H9 (cell line): ENCODE results near the gene NFKB1. TPM values are rescaled to one million over a fixed set of nuclear protein-coding genes. Genes with fewer than 3 reads are reported as not detected.

Source experiments
- DNase-seq: peaks from one replicate; pipeline ENCODE4 v3.0.0-alpha.2; 2017
- H2AFZ ChIP-seq: one replicate; pipeline ENCODE4 v1.6.1; 2013; ENCODE audit warnings: mild to moderate bottlenecking, low read length, control low read depth, moderate library complexity
- H2AK5ac ChIP-seq: 2 replicates; pipeline ENCODE4 v1.6.1; 2013; ENCODE audit warnings: low read length, control low read depth, mixed read lengths; ENCODE audit not compliant: insufficient read length
- H2BK120ac ChIP-seq: one replicate; pipeline ENCODE4 v1.6.1; 2013; ENCODE audit warnings: low read depth, mild to moderate bottlenecking, low read length, control low read depth, inconsistent platforms; ENCODE audit not compliant: poor library complexity, severe bottlenecking
- H2BK12ac ChIP-seq: 2 replicates; pipeline ENCODE4 v1.6.1; 2013; ENCODE audit warnings: low read length, control low read depth, mixed read lengths, low read depth; ENCODE audit not compliant: insufficient read length
- H2BK15ac ChIP-seq: 2 replicates; pipeline ENCODE4 v1.6.1; 2013; ENCODE audit warnings: low read depth, low read length, control low read depth
- H2BK20ac ChIP-seq: one replicate; pipeline ENCODE4 v1.6.1; 2013; ENCODE audit warnings: low read depth, mild to moderate bottlenecking, low read length, control low read depth, inconsistent platforms; ENCODE audit not compliant: poor library complexity, severe bottlenecking
- H2BK5ac ChIP-seq: 2 replicates; pipeline ENCODE4 v1.6.1; 2013; ENCODE audit warnings: low read length, control low read depth, mixed read lengths; ENCODE audit not compliant: insufficient read length
- H3K14ac ChIP-seq: 2 replicates; pipeline ENCODE4 v1.6.1; 2013; ENCODE audit warnings: low read length, control low read depth; ENCODE audit not compliant: insufficient read depth
- H3K18ac ChIP-seq: 2 replicates; pipeline ENCODE4 v1.6.1; 2013; ENCODE audit warnings: low read depth, mild to moderate bottlenecking, mixed read lengths, low read length, control low read depth; ENCODE audit not compliant: insufficient read length
- H3K23ac ChIP-seq: 2 replicates; pipeline ENCODE4 v1.6.1; 2013; ENCODE audit warnings: low read length, control low read depth, mixed read lengths, low read depth; ENCODE audit not compliant: insufficient read length
- H3K23me2 ChIP-seq: 2 replicates; pipeline ENCODE4 v1.6.1; 2013; ENCODE audit warnings: low read depth, mild to moderate bottlenecking, mixed read lengths, low read length, control low read depth; ENCODE audit not compliant: insufficient read length, poor library complexity, severe bottlenecking
- H3K27ac ChIP-seq: 2 replicates; pipeline ENCODE4 v1.5.1; 2013; ENCODE audit warnings: low read length, control low read depth, mixed read lengths, low read depth; ENCODE audit not compliant: insufficient read length
- H3K27me3 ChIP-seq: 2 replicates; pipeline ENCODE4 v1.6.1; 2013; ENCODE audit warnings: low read length, control low read depth, inconsistent platforms; ENCODE audit not compliant: insufficient read depth
- H3K4ac ChIP-seq: 2 replicates; pipeline ENCODE4 v1.6.1; 2013; ENCODE audit warnings: low read depth, mild to moderate bottlenecking, control low read depth, inconsistent platforms, low read length, moderate library complexity
- H3K4me1 ChIP-seq: 2 replicates; pipeline ENCODE4 v1.6.1; 2013; ENCODE audit warnings: low read length, control low read depth, inconsistent platforms; ENCODE audit not compliant: insufficient read depth
- H3K4me2 ChIP-seq: 2 replicates; pipeline ENCODE4 v1.6.1; 2013; ENCODE audit warnings: low read length, control low read depth, mixed read lengths; ENCODE audit not compliant: insufficient read length, insufficient read depth
- H3K56ac ChIP-seq: 2 replicates; pipeline ENCODE4 v1.6.1; 2013; ENCODE audit warnings: low read depth, mild to moderate bottlenecking, mixed read lengths, low read length, control low read depth; ENCODE audit not compliant: insufficient read length
- H3K79me1 ChIP-seq: 2 replicates; pipeline ENCODE4 v1.6.1; 2013; ENCODE audit warnings: low read depth, mild to moderate bottlenecking, moderate library complexity, low read length, control low read depth, inconsistent platforms; ENCODE audit not compliant: insufficient read depth, poor library complexity, severe bottlenecking
- H3K79me2 ChIP-seq: 2 replicates; pipeline ENCODE4 v1.6.1; 2013; ENCODE audit warnings: low read length, control low read depth, inconsistent platforms; ENCODE audit not compliant: insufficient read depth
- H3K9ac ChIP-seq: 2 replicates; pipeline ENCODE4 v1.6.1; 2013; ENCODE audit warnings: low read length, control low read depth, mixed read lengths; ENCODE audit not compliant: insufficient read length; ENCODE audit errors: extremely low read depth
- H3K9me3 ChIP-seq: one replicate; pipeline ENCODE4 v1.6.1; 2013; ENCODE audit warnings: low read depth, low read length, inconsistent platforms; ENCODE audit not compliant: control insufficient read depth
- H3T11ph ChIP-seq: one replicate; pipeline ENCODE4 v1.6.1; 2013; ENCODE audit warnings: mild to moderate bottlenecking, low read length, control low read depth, inconsistent platforms
- H4K20me1 ChIP-seq: one replicate; pipeline ENCODE4 v1.6.1; 2013; ENCODE audit not compliant: control insufficient read depth, insufficient read length, insufficient read depth
- H4K5ac ChIP-seq: 2 replicates; pipeline ENCODE4 v1.6.1; 2013; ENCODE audit warnings: low read depth, mild to moderate bottlenecking, mixed read lengths, low read length, control low read depth; ENCODE audit not compliant: insufficient read length
- H4K8ac ChIP-seq: replicated peaks from 2 replicates; pipeline ENCODE4 v1.6.1; 2013; ENCODE audit warnings: low read length, control low read depth, mixed read lengths, low read depth; ENCODE audit not compliant: insufficient read length
- H4K91ac ChIP-seq: 2 replicates; pipeline ENCODE4 v1.6.1; 2013; ENCODE audit warnings: low read depth, mild to moderate bottlenecking, moderate library complexity, mixed read lengths, low read length, control low read depth; ENCODE audit not compliant: insufficient read length
- H3K27ac Mint-ChIP-seq, 3 experiments: 2 replicates in 2 of 3; 3 replicates in 1 of 3; pipeline ENCODE4 v1.8.0; 2020 to 2021; ENCODE audit warnings: mixed read lengths in 3 of 3, mild to moderate bottlenecking in 1 of 3, moderate library complexity in 1 of 3
- H3K27me3 Mint-ChIP-seq: 2 replicates; pipeline ENCODE4 v1.8.0; 2021; ENCODE audit warnings: low read depth, mild to moderate bottlenecking, moderate library complexity, mixed read lengths
- H3K36me3 Mint-ChIP-seq, 3 experiments: 2 replicates in 2 of 3; 3 replicates in 1 of 3; pipeline ENCODE4 v1.8.0; 2020 to 2021; ENCODE audit warnings: low read depth in 3 of 3, mixed read lengths in 3 of 3; ENCODE audit not compliant: insufficient read depth in 1 of 3
- H3K4me1 Mint-ChIP-seq, 2 experiments: 2 replicates each; pipeline ENCODE4 v1.8.0; 2020; ENCODE audit warnings: mixed read lengths in 2 of 2
- H3K4me3 Mint-ChIP-seq, 2 experiments: 2 replicates in 1 of 2; 3 replicates in 1 of 2; pipeline ENCODE4 v1.8.0; 2020 to 2021; ENCODE audit warnings: mild to moderate bottlenecking in 2 of 2, mixed read lengths in 2 of 2, moderate library complexity in 1 of 2
- H3K9me3 Mint-ChIP-seq, 2 experiments: 2 replicates in 1 of 2; 3 replicates in 1 of 2; pipeline ENCODE4 v1.8.0; 2020; ENCODE audit warnings: mild to moderate bottlenecking in 2 of 2, mixed read lengths in 2 of 2, moderate library complexity in 1 of 2
- CTCF ChIP-seq: fragments of 200-600 bp; sonication (generic); conservative IDR thresholded peaks from 3 replicates; pipeline ENCODE4 v1.8.0; 2021; ENCODE audit warnings: antibody characterized with exemption, mild to moderate bottlenecking
- total RNA-seq: library from RNA; stranded (reverse); gene quantifications from 2 replicates; pipeline ENCODE4 v1.2.1, GENCODE V29; 2021

The NFKB1 gene
- total RNA-seq, 1 experiment from 2014 or later = 5.7 TPM

DNA sequence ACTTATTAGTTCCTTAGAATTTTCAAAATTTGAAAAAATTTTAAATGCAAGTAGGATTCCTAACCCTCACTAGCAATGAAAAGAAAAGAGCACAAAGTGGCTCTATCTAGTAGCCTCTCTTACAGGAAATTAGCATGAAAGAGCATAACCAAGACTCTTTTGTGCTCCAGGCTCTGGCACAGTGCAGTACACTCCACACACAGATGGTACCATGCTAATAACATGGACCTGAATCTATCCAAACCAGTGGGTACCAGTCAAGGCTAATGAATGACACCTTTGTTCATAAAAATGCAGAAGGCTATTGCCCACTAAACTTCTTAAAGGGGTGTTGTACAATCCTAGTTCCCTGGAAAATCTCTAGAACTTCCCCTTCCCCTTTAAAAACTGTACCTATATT, 140.6 kb downstream of the NFKB1 start:
- Mint-ChIP-seq H3K4me1 (no peaks in the 10 kb centered on the region), H3K27ac (no peak overlapping the region; a peak in 1 of 7 replicates), H3K27me3 (no peaks in the 10 kb centered on the region), H3K9me3 (no peaks in the 10 kb centered on the region), H3K36me3 (peaks cover 5 to 21% (median 5%) of the 10 kb centered on the region in 3 experiments; a peak in 6 of 7 replicates), H3K4me3 (no peak overlapping the region)
- no peak overlapping the region for H2BK120ac ChIP-seq
- H2BK15ac ChIP-seq = no peak overlapping the region
- no peak overlapping the region for H4K8ac ChIP-seq
- no peaks in the 10 kb centered on the region for H3K79me1 ChIP-seq
- H3K4ac ChIP-seq = no peak overlapping the region
- H2AFZ ChIP-seq = no peak overlapping the region
- H2BK12ac ChIP-seq = no peak overlapping the region
- no peak for DNase-seq
- no peaks in the 10 kb centered on the region for H3K23me2 ChIP-seq
- H3K23ac ChIP-seq = no peak overlapping the region
- no peak overlapping the region for H3T11ph ChIP-seq
- H3K4me2 ChIP-seq = no peak overlapping the region
- no peak overlapping the region for H4K91ac ChIP-seq
- no peaks in the 10 kb centered on the region for H3K79me2 ChIP-seq
- no peak overlapping the region for H2BK20ac ChIP-seq
- H3K18ac ChIP-seq = no peak overlapping the region
- no peak overlapping the region for H3K27ac ChIP-seq
- H3K4me1 ChIP-seq = no peaks in the 10 kb centered on the region
- H2AK5ac ChIP-seq = no peak overlapping the region
- H4K20me1 ChIP-seq = no peaks in the 10 kb centered on the region
- H3K56ac ChIP-seq = no peak overlapping the region
- no peak for TF ChIP-seq CTCF
- H3K14ac ChIP-seq = no peak overlapping the region
- H2BK5ac ChIP-seq = no peak overlapping the region
- H3K9me3 ChIP-seq = no peaks in the 10 kb centered on the region
- H3K27me3 ChIP-seq = no peaks in the 10 kb centered on the region
- H3K9ac ChIP-seq = no peak overlapping the region
- no peak overlapping the region for H4K5ac ChIP-seq
